DMS79 (cell line): ENCODE measurements around the gene NPPC.
A peak's percentile ranks its signal among the peaks of the same experiment; 100 is the strongest.
"Not testable (repeated sequence)": the region's sequence is repeated elsewhere in the genome, so short reads cannot be mapped to it uniquely, and the experiment has no call there.

ENCODE experiments used
- DNase-seq: peaks from one replicate; lab custom pipeline; 2025; lab: John Stamatoyannopoulos, UW

The NPPC gene

GRCh38 chr2:231926180-231926741 lies at the start of gene NPPC:
NPPC (minus strand) TSS chr2:231926396; CDS start chr2:231926249, 147 bp downstream.
- peak; percentile 71 for DNase-seq

GRCh38 chr2:231975001-231975400 lies 48.8 kb upstream of the NPPC start:
- no peak for DNase-seq

GRCh38 chr2:231970461-231970860 lies 44.3 kb upstream of the NPPC start:
- no peak for DNase-seq

- DNase-seq: no peak
These were observed 42.6 kb upstream of the NPPC start for GRCh38 chr2:231968820-231969219.

GRCh38 chr2:231966886-231967285 lies 40.7 kb upstream of the NPPC start:
- DNase-seq: no peak

GRCh38 chr2:231965102-231965501 lies 38.9 kb upstream of the NPPC start:
- DNase-seq: no peak

- DNase-seq: peak; percentile 52
These were observed 35.4 kb upstream of the NPPC start, which contains the start of gene DIS3L2 for GRCh38 chr2:231961349-231962166. DIS3L2 (plus strand) TSS chr2:231961713; CDS start chr2:232014928, 53,215 bp downstream.

GRCh38 chr2:231960810-231961348 lies 34.7 kb upstream of the NPPC start:
- DNase-seq: no peak

- no peak for DNase-seq
These were observed 31.9 kb upstream of the NPPC start for GRCh38 chr2:231957913-231958763.

- no peak for DNase-seq
These were observed 29.7 kb upstream of the NPPC start for GRCh38 chr2:231955758-231956472.

- no peak for DNase-seq
These were observed 25.3 kb upstream of the NPPC start for GRCh38 chr2:231951452-231952035.

- DNase-seq: no peak
These were observed 21.5 kb upstream of the NPPC start for GRCh38 chr2:231947694-231948093.

- DNase-seq: not testable (repeated sequence)
These were observed 20.9 kb upstream of the NPPC start for GRCh38 chr2:231947112-231947511.

- no peak for DNase-seq
These were observed 20.1 kb upstream of the NPPC start for GRCh38 chr2:231946241-231946814.

- no peak for DNase-seq
These were observed 16.0 kb upstream of the NPPC start for GRCh38 chr2:231942180-231942579.

GRCh38 chr2:231941673-231942072 lies 15.5 kb upstream of the NPPC start:
- DNase-seq: no peak

GRCh38 chr2:231940795-231941194 lies 14.6 kb upstream of the NPPC start:
- DNase-seq: no peak

- DNase-seq: no peak
These were observed 12.8 kb upstream of the NPPC start for GRCh38 chr2:231939022-231939421.

- no peak for DNase-seq
These were observed 10.9 kb upstream of the NPPC start for GRCh38 chr2:231937057-231937456.

GRCh38 chr2:231936491-231936890 lies 10.3 kb upstream of the NPPC start:
- DNase-seq: no peak

GRCh38 chr2:231935815-231936214 lies 9.6 kb upstream of the NPPC start:
- DNase-seq: no peak
